BJ (cell line): ENCODE data around the gene ROR1. TPM values are rescaled to one million over a fixed set of nuclear protein-coding genes. Genes with fewer than 3 reads are reported as not detected.

Experiments used
- CTCF ChIA-PET: fragments of 350-600 bp; formaldehyde crosslinking; extraction: SDS; loops from one replicate; lab custom pipeline; 2021; ENCODE audit warnings: antibody characterized with exemption, inconsistent platforms; lab: Yijun Ruan, JAX
- POLR2A ChIA-PET: fragments of 300-600 bp; sonication (Branson Sonifier 250); formaldehyde crosslinking; extraction: SDS; loops from one replicate; lab custom pipeline; 2021; ENCODE audit warnings: antibody characterized with exemption; lab: Charles Lee
- DNase-seq: peaks from one replicate; pipeline ENCODE4 v3.0.0-alpha.2; 2011; ENCODE audit warnings: low read depth
- H3K27me3 ChIP-seq: 2 replicates; pipeline ENCODE4 v1.6.0; 2011; ENCODE audit warnings: low read length; ENCODE audit not compliant: control insufficient read depth, insufficient read depth
- H3K36me3 ChIP-seq: 2 replicates; pipeline ENCODE4 v1.5.1; 2011; ENCODE audit warnings: low read length; ENCODE audit not compliant: control insufficient read depth, insufficient read depth
- H3K4me3 ChIP-seq: 2 replicates; pipeline ENCODE4 v1.5.1; 2011; ENCODE audit warnings: low read depth, mild to moderate bottlenecking, control low read depth, low read length
- polyA plus RNA-seq: library from polyadenylated mRNA; depleted of rRNA; stranded (reverse); fragments of >200 nt; gene quantifications from 2 replicates; pipeline ENCODE4 v1.2.3, GENCODE V29; 2011
- TF ChIP-seq, protein P1 (sequence below): IDR thresholded peaks from 2 replicates; pipeline ENCODE4 v1.5.1; 2011; ENCODE audit warnings: low read depth, mild to moderate bottlenecking, control low read depth, inconsistent platforms, low read length, moderate library complexity; ENCODE audit not compliant: insufficient read depth

Gene ROR1
- polyA plus RNA-seq, 1 experiment, result 4.6 TPM

DNA sequence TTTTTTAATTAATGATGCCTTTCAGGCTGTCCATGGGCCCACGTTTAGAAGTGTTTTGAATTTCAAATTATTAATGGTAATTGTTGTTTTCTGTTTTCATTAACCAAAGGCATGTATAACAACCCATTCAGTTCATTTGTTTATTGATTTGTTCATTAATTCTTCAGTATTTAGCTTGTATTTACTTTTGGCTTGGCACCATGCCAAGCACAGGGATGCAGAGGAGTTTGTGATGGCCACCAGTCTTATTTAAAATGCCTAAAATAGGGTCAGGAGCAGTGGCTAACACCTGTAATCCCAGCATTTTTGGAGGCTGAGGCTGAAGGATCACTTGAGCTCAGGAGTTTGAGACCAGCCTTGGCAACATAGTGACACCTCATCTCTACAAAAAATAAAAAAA, 75.3 kb downstream of the ROR1 start:
- DNase-seq, result no peak
- TF ChIP-seq, protein P1, sequence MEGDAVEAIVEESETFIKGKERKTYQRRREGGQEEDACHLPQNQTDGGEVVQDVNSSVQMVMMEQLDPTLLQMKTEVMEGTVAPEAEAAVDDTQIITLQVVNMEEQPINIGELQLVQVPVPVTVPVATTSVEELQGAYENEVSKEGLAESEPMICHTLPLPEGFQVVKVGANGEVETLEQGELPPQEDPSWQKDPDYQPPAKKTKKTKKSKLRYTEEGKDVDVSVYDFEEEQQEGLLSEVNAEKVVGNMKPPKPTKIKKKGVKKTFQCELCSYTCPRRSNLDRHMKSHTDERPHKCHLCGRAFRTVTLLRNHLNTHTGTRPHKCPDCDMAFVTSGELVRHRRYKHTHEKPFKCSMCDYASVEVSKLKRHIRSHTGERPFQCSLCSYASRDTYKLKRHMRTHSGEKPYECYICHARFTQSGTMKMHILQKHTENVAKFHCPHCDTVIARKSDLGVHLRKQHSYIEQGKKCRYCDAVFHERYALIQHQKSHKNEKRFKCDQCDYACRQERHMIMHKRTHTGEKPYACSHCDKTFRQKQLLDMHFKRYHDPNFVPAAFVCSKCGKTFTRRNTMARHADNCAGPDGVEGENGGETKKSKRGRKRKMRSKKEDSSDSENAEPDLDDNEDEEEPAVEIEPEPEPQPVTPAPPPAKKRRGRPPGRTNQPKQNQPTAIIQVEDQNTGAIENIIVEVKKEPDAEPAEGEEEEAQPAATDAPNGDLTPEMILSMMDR, result no peak
- ChIA-PET CTCF (interaction anchor here (1.5 kb wide), 1 partner anchor 9 kb away, joined by 3 read pairs; no protein-coding TSS in a partner anchor), POLR2A (no interaction called here)
- H3K27me3 ChIP-seq, result no peaks in the 10 kb centered on the region
- no peak overlapping the region for H3K4me3 ChIP-seq
- no peaks in the 10 kb centered on the region for H3K36me3 ChIP-seq

DNA sequence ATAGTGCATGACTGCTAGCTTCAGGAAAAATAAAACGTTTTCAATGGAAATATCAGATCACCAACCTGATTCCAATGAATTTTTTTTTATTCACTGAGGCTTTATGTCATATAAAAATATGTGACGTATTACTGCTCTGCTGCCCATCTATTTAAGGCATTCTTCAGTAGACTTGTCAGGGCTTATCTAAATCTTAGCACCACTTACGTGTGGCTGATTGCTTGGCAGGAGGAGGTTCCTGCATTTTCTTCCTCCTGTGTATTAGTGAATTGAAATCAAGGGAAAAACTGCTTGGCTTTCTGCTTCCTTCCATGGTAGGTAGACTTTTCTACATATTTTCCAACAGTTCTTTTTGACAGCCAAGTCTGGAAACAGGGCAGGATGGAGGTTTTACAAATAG, 80.3 kb downstream of the ROR1 start:
- POLR2A ChIA-PET, result no interaction called here
- CTCF ChIA-PET, result interaction anchor here (0.6 to 1.0 kb wide), 2 partner anchors 24 to 43 kb away, joined by 3 read pairs; no protein-coding TSS in a partner anchor

DNA sequence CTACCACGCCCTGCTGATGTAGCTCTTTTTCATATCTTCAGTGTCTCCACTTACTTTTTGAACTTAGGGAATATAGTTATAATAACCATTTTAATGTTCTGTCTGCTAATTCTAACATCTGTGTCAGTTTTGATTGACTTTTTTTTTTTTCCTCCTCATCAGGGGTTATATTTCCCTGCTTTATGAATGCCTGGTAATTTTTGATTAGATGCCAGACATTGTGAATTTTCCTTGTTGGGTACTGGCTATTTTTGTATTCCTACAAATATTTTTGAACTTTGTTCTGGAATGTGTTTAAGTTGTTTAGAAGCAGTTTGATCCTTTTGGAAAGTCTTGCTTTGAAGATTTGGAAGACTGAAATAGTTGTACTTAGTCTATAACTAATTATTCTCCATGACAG, 82.1 kb downstream of the ROR1 start:
- Histone ChIP-seq H3K36me3 (no peaks in the 10 kb centered on the region), H3K27me3 (no peaks in the 10 kb centered on the region), H3K4me3 (no peak overlapping the region)
- CTCF ChIA-PET, result interaction anchor here (0.7 to 1.3 kb wide), 2 partner anchors 9 to 294 kb away, joined by 3 to 4 read pairs; no protein-coding TSS in a partner anchor
- TF ChIP-seq, protein P1, result no peak
- no peak for DNase-seq
- POLR2A ChIA-PET, result no interaction called here

More for the DNA sequence above, 80.3 kb downstream of the ROR1 start:
- H3K27me3 ChIP-seq, result no peaks in the 10 kb centered on the region
- no peak overlapping the region for H3K4me3 ChIP-seq
- no peak for DNase-seq
- TF ChIP-seq, protein P1, result no peak
- H3K36me3 ChIP-seq, result no peaks in the 10 kb centered on the region

DNA sequence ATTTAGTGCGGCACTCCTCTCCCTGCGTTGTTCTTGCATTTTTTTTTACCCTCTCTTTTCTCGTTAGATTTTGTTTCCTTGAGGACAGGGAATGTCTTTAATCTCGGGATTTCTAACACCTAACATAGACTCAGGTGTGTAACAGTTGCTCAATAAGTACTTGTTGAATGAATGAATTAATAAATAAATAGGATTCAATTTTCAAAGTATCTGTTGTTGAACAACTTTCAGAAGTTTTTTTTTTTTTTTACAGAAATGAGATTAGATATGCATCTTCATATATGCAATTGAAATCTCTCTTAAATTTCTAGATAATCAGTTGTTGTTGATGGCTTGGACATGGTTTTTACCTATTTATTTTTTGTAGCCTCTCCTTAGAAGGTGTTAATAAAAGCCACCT, 83.1 kb downstream of the ROR1 start:
- ChIA-PET POLR2A (no interaction called here), CTCF (interaction anchor here (0.6 to 1.6 kb wide), 2 partner anchors 8 to 218 kb away, joined by 3 read pairs; no protein-coding TSS in a partner anchor)
- TF ChIP-seq, protein P1, result no peak
- H3K36me3 ChIP-seq, result no peaks in the 10 kb centered on the region
- H3K4me3 ChIP-seq, result no peak overlapping the region
- H3K27me3 ChIP-seq, result no peaks in the 10 kb centered on the region
- DNase-seq, result no peak

- Histone ChIP-seq H3K4me3 (no peak overlapping the region), H3K36me3 (no peaks in the 10 kb centered on the region), H3K27me3 (no peaks in the 10 kb centered on the region)
- POLR2A ChIA-PET, result no interaction called here
- TF ChIP-seq, protein P1, result no peak
- DNase-seq, result no peak
- CTCF ChIA-PET, result interaction anchor here (1.6 kb wide), 1 partner anchor 8 kb away, joined by 3 read pairs; no protein-coding TSS in a partner anchor
Observed at GRCh38 chr1:63857478-63857877, 83.7 kb downstream of the ROR1 start.
